Ishikawa (cell line): Measurements from ENCODE around the gene RFFL.

Experiments
- CEBPB ChIP-seq: IDR thresholded peaks from 2 replicates; pipeline ENCODE4 v1.6.1; 2012
- CREB1 ChIP-seq: IDR thresholded peaks from 2 replicates; pipeline ENCODE4 v1.6.1; 2012; ENCODE audit warnings: low read depth
- EGR1 ChIP-seq: IDR thresholded peaks from 2 replicates; pipeline ENCODE4 v1.6.1; 2012
- EP300 ChIP-seq: IDR thresholded peaks from 2 replicates; pipeline ENCODE4 v1.6.1; 2012; ENCODE audit warnings: borderline replicate concordance
- FOXM1 ChIP-seq: IDR thresholded peaks from 2 replicates; pipeline ENCODE4 v1.6.1; 2012; ENCODE audit warnings: low read depth, borderline replicate concordance
- NFIC ChIP-seq: IDR thresholded peaks from 2 replicates; pipeline ENCODE4 v1.6.1; 2012
- RAD21 ChIP-seq: IDR thresholded peaks from 2 replicates; pipeline ENCODE4 v1.6.1; 2012; ENCODE audit warnings: low read depth
- TAF1 ChIP-seq: IDR thresholded peaks from 2 replicates; pipeline ENCODE4 v1.6.1; 2012; ENCODE audit warnings: low read depth, mild to moderate bottlenecking
- TCF12 ChIP-seq: IDR thresholded peaks from 2 replicates; pipeline ENCODE4 v1.6.1; 2012; ENCODE audit warnings: low read depth
- TEAD4 ChIP-seq: IDR thresholded peaks from 2 replicates; pipeline ENCODE4 v1.6.1; 2012
- YY1 ChIP-seq: IDR thresholded peaks from 2 replicates; pipeline ENCODE4 v1.6.1; 2012; ENCODE audit warnings: low read depth
- ZBTB7A ChIP-seq: IDR thresholded peaks from 2 replicates; pipeline ENCODE4 v1.6.1; 2012; ENCODE audit warnings: low read depth
- TF ChIP-seq, protein P1 (sequence below): IDR thresholded peaks from 2 replicates; pipeline ENCODE4 v1.6.1; 2012; ENCODE audit warnings: low read depth, mild to moderate bottlenecking
- TF ChIP-seq, protein P2 (sequence below): IDR thresholded peaks from 2 replicates; pipeline ENCODE4 v1.6.1; 2012
- TF ChIP-seq, protein P3 (sequence below): IDR thresholded peaks from 2 replicates; pipeline ENCODE4 v1.6.1; 2012

The RFFL gene

DNA sequence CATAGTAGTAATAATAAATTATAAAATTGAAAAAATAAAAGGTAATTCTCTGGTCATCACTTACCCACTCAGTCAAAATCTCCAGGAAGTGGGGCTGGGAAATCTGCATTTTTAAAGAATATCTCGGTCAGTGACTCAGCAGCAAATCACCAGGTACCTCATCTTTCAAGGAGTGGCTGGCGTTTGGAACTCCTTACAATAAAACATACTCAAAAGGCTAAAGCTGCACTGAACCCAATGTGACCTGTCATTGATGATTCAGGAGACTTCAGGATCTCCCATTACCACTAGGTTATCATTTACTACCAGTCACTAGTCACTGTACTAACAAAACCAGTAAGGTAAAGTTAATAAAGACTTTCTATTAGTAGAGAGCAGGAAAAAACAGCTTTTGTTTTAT, 21.5 kb upstream of the RFFL start:
- TF ChIP-seq, protein P1, sequence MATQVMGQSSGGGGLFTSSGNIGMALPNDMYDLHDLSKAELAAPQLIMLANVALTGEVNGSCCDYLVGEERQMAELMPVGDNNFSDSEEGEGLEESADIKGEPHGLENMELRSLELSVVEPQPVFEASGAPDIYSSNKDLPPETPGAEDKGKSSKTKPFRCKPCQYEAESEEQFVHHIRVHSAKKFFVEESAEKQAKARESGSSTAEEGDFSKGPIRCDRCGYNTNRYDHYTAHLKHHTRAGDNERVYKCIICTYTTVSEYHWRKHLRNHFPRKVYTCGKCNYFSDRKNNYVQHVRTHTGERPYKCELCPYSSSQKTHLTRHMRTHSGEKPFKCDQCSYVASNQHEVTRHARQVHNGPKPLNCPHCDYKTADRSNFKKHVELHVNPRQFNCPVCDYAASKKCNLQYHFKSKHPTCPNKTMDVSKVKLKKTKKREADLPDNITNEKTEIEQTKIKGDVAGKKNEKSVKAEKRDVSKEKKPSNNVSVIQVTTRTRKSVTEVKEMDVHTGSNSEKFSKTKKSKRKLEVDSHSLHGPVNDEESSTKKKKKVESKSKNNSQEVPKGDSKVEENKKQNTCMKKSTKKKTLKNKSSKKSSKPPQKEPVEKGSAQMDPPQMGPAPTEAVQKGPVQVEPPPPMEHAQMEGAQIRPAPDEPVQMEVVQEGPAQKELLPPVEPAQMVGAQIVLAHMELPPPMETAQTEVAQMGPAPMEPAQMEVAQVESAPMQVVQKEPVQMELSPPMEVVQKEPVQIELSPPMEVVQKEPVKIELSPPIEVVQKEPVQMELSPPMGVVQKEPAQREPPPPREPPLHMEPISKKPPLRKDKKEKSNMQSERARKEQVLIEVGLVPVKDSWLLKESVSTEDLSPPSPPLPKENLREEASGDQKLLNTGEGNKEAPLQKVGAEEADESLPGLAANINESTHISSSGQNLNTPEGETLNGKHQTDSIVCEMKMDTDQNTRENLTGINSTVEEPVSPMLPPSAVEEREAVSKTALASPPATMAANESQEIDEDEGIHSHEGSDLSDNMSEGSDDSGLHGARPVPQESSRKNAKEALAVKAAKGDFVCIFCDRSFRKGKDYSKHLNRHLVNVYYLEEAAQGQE: no peak
- TF ChIP-seq, protein P2, sequence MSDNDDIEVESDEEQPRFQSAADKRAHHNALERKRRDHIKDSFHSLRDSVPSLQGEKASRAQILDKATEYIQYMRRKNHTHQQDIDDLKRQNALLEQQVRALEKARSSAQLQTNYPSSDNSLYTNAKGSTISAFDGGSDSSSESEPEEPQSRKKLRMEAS: no peak
- no peak for TF ChIP-seq EP300
- TF ChIP-seq, protein P3, sequence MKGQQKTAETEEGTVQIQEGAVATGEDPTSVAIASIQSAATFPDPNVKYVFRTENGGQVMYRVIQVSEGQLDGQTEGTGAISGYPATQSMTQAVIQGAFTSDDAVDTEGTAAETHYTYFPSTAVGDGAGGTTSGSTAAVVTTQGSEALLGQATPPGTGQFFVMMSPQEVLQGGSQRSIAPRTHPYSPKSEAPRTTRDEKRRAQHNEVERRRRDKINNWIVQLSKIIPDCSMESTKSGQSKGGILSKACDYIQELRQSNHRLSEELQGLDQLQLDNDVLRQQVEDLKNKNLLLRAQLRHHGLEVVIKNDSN: no peak
- no peak for TF ChIP-seq CREB1
- TF ChIP-seq TAF1: no peak
- no peak for TF ChIP-seq CEBPB
- no peak for TF ChIP-seq RAD21
- TF ChIP-seq TCF12: no peak
- TF ChIP-seq TEAD4: no peak
- no peak for TF ChIP-seq NFIC
- no peak for TF ChIP-seq FOXM1
- TF ChIP-seq EGR1: no peak
- no peak for TF ChIP-seq YY1
- no peak for TF ChIP-seq ZBTB7A

DNA sequence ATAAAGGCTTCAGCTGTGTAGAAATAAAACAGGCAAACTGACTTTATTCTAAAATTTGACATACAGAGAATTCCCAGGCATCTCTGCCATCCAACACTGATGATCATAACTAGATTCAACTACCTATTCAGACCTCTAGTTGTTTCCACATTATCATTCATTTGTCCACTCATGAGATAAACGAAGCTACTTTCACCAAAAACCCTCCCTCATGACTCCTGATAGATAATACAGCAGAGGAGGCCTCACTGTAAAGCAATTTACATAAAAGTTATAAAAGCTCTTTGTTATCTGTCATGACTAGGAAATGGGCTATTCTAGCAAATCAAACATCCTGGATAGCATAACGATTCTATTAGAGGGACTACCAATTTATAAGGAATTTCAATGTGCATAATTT, 19.6 kb upstream of the RFFL start:
- no peak for TF ChIP-seq TAF1
- TF ChIP-seq NFIC: no peak
- TF ChIP-seq, protein P1: no peak
- TF ChIP-seq, protein P2: no peak
- no peak for TF ChIP-seq TCF12
- no peak for TF ChIP-seq YY1
- no peak for TF ChIP-seq ZBTB7A
- no peak for TF ChIP-seq CREB1
- no peak for TF ChIP-seq TEAD4

DNA sequence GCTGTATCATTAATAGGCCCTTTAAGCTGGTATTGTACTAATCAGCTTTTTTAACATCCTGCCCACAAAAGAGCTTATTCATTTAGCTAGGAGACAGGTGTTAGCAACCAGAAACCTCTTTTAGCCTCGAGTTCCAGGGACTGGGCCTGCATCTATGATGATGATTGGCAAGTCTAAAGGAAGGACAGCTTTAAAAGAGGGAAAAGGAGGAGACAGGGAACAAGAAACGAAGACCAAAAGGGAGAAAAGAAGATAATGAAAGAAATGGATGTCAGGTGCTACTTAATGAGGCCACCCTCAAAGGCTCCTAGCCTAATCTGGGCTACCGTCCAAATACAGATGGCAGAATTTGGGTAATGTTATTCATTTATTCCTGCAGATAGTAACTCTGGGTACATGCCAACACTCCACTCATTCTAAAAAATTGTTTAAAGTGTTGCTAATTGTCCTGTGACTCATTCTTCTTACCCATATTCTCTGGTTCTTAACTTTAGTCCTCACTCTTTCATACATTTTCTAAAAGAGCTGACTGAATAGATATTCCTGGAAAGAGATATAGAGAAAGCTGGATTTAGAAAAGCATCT, 18.7 kb upstream of the RFFL start:
- TF ChIP-seq NFIC: peak; percentile 56
- TF ChIP-seq RAD21: no peak

DNA sequence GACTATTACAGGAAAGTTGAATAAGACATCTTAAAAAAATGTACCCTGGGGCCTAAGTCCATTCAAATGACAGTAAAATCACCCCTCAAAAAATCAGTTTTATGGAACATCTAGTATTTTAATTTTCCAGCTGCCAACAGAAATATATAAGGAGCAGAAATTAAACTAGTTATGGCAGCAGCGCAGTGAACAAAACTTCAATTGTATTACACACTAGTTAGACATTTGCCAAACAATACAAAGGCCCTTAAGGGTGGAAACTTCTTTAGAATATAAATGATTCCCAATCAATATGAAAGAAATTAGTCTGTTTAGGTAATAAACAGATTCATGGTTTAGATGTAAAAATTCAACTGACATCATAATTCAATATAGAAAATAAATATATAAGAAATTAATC, 18.1 kb upstream of the RFFL start:
- no peak for TF ChIP-seq CEBPB
- no peak for TF ChIP-seq NFIC
- no peak for TF ChIP-seq TAF1
- no peak for TF ChIP-seq EP300
- no peak for TF ChIP-seq EGR1
- TF ChIP-seq YY1: no peak
- TF ChIP-seq, protein P3: no peak
- TF ChIP-seq, protein P2: no peak
- no peak for TF ChIP-seq ZBTB7A
- no peak for TF ChIP-seq CREB1
- TF ChIP-seq TEAD4: no peak
- no peak for TF ChIP-seq FOXM1
- TF ChIP-seq RAD21: no peak
- no peak for TF ChIP-seq TCF12
- TF ChIP-seq, protein P1: no peak

DNA sequence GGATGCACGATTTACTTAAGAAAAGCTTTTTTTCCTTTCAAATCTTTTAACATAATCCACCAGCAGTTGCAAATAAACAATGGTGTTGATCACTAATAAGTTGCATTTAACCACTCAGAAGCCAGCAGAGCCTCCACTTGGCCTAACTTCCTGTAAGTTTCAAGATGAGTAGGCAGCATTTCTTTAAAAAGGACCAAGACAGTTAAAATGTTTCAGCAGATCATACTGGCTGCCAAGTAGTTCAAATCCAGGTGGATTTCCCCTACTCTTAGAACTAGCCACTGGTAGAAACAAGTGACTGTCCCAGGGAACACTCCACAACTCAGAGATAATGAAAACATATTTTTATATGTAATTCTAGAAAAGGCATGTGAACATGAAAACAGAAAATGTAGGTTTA, 17.0 kb upstream of the RFFL start:
- TF ChIP-seq EGR1 (no peak), CEBPB (no peak), EP300 (no peak), RAD21 (no peak), CREB1 (no peak)
- TF ChIP-seq, protein P2: no peak
